Femur (tissue), 1 donor: Measurements from ENCODE around the gene ANGPTL4.
"Not testable (repeated sequence)": the region's sequence is repeated elsewhere in the genome, so short reads cannot be mapped to it uniquely, and the experiment has no call there.

ENCODE experiments used
- DNase-seq: peaks from one replicate; pipeline ENCODE4 v3.0.0-alpha.2; 2017

The ANGPTL4 gene

GRCh38 chr19:8366121-8366581 is 2.2 kb downstream of the ANGPTL4 start:
- DNase-seq: no peak

GRCh38 chr19:8366961-8367326 is 3.0 kb downstream of the ANGPTL4 start:
- DNase-seq: peak; percentile 72

- peak; percentile 94 for DNase-seq
These were observed 3.5 kb downstream of the ANGPTL4 start for GRCh38 chr19:8367327-8368001.

- DNase-seq: no peak
These were observed 6.4 kb downstream of the ANGPTL4 start for GRCh38 chr19:8370176-8371010.

- DNase-seq: no peak
These were observed 7.3 kb downstream of the ANGPTL4 start for GRCh38 chr19:8371011-8371804.

GRCh38 chr19:8373867-8374813 is 10.2 kb downstream of the ANGPTL4 start:
- no peak for DNase-seq

GRCh38 chr19:8375766-8376165 is 11.8 kb downstream of the ANGPTL4 start:
- DNase-seq: not testable (repeated sequence)

- DNase-seq: not testable (repeated sequence)
These were observed 12.5 kb downstream of the ANGPTL4 start for GRCh38 chr19:8376373-8376974.

- no peak for DNase-seq
These were observed 13.6 kb downstream of the ANGPTL4 start for GRCh38 chr19:8377598-8377997.

GRCh38 chr19:8379156-8379891 is 15.4 kb downstream of the ANGPTL4 start:
- not testable (repeated sequence) for DNase-seq

GRCh38 chr19:8384569-8384968 is 20.6 kb downstream of the ANGPTL4 start:
- not testable (repeated sequence) for DNase-seq

- DNase-seq: not testable (repeated sequence)
These were observed 21.1 kb downstream of the ANGPTL4 start for GRCh38 chr19:8385103-8385502.

- not testable (repeated sequence) for DNase-seq
These were observed 21.6 kb downstream of the ANGPTL4 start for GRCh38 chr19:8385566-8385965.

- DNase-seq: not testable (repeated sequence)
These were observed 22.5 kb downstream of the ANGPTL4 start for GRCh38 chr19:8386419-8386818.

- no peak for DNase-seq
These were observed 23.0 kb downstream of the ANGPTL4 start for GRCh38 chr19:8386990-8387389.

- no peak for DNase-seq
These were observed 24.0 kb downstream of the ANGPTL4 start for GRCh38 chr19:8387688-8388611.

- no peak for DNase-seq
These were observed 24.6 kb downstream of the ANGPTL4 start for GRCh38 chr19:8388612-8388958.

GRCh38 chr19:8389891-8390616 is 26.1 kb downstream of the ANGPTL4 start, which contains the start of gene RAB11B:
Gene RAB11B, plus strand, starts transcription at chr19:8390360. Its CDS starts 57 bp downstream, at chr19:8390417.
- DNase-seq: peak; percentile 100

GRCh38 chr19:8390617-8390981 is 26.6 kb downstream of the ANGPTL4 start:
- peak; percentile 98 for DNase-seq
